Limb (tissue), 2 donors: ENCODE results near the gene PSMB3.
"Not testable (repeated sequence)": the region's sequence is repeated elsewhere in the genome, so short reads cannot be mapped to it uniquely, and the experiment has no call there.

Experiments used
- DNase-seq, 2 donors: peaks; one replicate each; pipeline ENCODE4 v3.0.0-alpha.2; 2016; ENCODE audit errors: extremely low spot score in 2 of 2

The PSMB3 gene

DNA sequence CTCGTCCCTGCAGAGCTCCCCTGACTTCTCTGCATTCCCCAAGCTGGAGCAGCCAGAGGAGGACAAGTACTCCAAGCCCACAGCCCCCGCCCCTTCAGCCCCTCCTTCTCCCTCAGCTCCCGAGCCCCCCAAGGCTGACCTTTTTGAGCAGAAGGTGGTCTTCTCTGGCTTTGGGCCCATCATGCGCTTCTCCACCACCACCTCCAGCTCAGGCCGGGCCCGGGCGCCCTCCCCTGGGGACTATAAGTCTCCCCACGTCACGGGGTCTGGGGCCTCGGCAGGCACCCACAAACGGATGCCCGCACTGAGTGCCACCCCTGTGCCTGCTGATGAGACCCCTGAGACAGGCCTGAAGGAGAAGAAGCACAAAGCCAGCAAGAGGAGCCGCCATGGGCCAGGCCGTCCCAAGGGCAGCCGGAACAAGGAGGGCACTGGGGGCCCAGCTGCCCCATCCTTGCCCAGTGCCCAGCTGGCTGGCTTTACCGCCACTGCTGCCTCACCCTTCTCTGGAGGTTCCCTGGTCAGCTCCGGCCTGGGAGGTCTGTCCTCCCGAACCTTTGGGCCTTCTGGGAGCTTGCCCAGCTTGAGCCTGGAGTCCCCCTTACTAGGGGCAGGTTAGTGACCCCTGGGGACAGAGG, 36.1 kb upstream of the PSMB3 start:
- DNase-seq = no peak

DNA sequence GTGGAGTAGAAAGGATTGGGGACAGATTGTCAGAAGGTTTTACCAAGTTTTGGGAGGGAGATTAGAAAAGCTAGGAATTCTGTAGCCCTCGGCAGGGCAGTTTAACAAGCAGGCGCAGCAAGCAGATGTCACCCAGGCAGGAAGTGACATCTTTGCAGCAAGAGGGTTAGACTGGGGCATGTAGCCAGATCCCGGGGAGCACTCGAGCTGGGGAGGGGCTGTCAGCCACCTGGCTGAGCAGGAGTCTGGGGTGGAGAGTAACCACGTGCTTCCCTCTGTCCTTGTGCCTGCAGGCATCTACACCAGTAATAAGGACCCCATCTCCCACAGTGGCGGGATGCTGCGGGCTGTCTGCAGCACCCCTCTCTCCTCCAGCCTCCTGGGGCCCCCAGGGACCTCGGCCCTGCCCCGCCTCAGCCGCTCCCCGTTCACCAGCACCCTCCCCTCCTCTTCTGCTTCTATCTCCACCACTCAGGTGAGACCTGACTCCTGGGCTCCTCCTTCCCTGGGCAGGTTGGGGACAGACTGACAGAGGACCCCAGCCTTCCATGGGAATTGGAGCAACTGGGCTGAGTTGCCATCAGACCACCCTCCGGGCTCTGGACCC, 35.3 kb upstream of the PSMB3 start:
- DNase-seq = no peak

DNA sequence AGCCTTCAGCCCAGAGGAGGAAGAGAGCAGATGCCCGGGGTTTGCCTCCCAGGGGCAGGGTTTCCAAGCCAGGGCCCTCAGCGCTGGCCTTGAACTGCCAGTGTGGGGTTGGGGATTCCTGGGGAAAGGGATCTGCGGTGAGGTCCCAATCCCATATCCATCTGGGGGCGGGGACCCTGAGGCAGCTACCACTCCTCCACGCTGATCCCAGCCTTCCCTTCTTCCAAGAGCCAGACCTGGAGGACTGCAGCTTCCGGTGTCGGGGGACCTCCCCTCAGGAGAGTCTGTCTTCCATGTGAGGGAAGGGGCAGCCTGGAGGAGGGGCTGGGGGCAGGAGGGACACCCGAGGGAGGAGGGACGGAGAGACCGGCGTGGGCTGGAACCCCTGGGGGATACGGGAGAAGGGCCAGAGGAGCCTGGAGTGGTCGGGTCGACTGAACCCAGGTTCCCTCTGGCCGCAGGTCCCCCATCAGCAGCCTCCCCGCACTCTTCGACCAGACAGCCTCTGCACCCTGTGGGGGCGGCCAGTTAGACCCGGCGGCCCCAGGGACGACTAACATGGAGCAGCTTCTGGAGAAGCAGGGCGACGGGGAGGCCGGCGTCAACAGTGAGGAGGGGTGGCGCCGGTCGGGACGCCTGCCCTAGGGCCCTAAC, 33.1 kb upstream of the PSMB3 start:
- DNase-seq = no peak

DNA sequence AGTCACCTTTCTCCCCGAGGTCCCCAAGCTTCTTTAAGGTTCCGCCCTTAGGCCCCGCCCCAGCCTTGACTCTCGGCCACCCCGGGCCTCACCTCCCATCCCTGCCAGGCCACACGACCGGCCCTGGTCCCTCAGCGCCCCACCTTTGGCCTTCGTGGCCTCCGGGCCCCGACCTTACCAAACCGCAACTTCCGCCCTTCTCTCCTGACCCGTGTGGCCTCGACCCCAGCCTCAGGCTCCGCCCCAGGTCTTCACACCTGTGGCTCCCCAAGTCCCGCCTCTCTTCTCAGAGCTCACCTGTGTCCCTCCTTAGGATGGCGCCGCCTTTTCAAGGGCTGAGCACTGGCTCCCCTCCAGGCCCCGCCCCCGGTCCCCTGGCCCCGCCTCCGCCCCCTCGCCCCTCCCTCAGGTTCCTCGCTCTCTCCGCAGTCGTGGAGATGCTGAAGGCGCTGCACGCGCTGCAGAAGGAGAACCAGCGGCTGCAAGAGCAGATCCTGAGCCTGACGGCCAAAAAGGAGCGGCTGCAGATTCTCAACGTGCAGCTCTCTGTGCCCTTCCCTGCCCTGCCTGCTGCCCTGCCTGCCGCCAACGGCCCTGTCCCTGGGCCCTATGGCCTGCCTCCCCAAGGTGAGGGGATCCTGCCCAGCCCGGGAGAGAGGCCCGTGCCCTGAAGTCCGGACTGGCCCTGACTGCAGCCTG, 32.4 kb upstream of the PSMB3 start:
- DNase-seq = no peak

DNA sequence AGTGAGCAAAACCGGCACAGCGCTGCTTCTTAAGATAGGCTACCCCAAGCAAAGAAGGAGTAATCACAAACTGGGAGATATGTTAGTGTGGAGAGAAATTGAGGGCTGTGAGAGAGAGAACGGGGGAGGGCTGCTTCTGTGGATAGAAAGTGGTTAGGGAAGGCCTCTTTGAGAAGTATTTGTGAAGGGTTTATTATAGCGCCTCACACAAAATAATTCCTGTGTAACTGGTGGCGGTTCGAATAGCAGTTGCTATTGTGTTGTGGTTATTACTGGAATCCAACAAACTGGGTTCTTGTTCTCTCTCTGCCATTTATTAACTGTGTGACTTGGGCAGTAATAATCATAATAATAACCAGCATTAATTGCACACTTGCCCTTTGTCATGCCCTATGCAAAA, 31.6 kb upstream of the PSMB3 start:
- DNase-seq = no peak

DNA sequence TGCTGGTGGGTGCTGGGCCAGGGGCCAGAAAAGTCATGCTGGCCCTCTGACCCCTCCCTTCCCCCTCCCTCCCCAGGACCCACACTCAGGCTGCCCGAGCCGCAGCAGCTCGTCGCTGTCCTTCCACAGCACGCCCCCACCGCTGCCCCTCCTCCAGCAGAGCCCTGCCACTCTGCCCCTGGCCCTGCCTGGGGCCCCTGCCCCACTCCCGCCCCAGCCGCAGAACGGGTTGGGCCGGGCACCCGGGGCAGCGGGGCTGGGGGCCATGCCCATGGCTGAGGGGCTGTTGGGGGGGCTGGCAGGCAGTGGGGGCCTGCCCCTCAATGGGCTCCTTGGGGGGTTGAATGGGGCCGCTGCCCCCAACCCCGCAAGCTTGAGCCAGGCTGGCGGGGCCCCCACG, 30.7 kb upstream of the PSMB3 start:
- DNase-seq = no peak

DNA sequence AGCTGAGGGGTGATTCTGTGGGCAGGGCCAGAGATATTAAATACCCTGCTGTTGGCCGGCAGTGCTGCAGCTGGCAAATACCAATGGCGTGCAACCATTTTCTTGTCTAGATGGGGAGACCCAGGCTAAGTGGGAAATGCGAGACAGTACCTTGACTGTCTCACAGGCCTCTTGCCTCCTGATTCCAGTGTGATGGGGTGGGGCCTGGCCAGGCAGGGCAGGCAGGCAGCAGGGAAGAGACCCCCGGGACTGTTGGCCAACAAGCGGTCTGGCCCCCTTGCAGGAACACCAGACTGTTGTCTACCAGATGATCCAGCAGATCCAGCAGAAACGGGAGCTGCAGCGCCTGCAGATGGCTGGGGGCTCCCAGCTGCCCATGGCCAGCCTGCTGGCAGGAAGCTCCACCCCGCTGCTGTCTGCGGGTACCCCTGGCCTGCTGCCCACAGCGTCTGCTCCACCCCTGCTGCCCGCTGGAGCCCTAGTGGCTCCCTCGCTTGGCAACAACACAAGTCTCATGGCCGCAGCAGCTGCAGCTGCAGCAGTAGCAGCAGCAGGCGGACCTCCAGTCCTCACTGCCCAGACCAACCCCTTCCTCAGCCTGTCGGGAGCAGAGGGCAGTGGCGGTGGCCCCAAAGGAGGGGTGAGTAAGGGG, 28.1 kb upstream of the PSMB3 start:
- DNase-seq = peak; percentile 66 to 81

DNA sequence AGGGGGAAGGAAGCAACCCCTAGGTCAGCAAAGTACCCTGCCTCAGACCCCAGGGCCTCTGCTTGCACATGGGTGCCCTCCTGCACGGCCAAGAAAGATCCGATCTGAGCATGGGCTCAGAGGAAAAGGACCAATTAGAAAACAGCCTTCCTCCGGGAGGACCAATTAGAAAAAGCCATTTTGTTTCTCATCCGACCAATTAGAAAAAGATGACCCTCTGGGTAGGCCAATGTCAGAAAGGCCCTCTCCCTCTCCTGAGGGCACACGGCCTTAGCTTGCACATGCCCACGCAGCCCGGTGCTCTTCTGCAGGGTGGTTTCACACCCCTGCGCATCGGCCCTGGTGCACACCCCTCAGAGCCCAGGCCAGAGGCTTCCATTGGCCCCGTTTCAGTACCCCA, 27.5 kb upstream of the PSMB3 start:
- no peak for DNase-seq

DNA sequence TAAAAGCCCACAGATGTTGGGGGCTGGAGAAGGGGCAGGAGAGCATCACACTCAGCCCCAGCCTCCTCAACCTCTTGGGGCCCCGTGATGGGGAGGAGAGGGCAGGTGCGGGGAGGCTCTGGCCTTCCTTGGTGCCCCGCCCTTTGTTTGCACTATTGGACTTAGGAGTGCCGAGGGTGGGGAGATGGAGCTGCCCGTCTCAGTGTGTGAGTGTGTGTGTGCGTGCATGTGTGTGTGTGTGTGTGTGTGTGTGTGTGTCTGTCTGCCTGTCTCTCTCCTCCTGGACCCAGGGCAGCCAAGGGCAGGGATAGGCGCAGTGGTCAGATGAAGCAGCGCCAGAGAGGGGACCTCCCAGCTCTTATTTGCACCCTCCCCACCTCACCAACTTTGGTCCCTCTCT, 26.4 kb upstream of the PSMB3 start:
- not testable (repeated sequence) for DNase-seq

DNA sequence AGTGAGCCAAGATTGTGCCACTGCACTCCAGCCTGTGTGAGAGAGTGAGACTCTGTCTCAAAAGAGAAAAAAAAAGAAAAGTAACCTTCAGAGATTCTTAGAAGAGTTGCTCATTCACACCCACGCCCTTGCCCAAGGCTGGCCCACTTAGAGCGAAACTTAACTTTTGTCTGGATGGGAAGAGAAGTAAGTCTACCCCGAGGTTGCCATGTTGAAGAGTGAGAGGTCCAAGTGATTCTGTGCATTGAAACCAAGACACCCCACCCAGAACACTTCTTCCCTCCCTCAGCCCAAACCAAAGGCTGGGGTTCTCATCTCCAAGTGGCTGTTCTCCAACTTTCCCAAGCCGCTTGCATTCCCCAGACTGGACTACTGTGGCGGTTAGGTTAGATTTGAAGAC, 24.8 kb upstream of the PSMB3 start:
- no peak for DNase-seq

DNA sequence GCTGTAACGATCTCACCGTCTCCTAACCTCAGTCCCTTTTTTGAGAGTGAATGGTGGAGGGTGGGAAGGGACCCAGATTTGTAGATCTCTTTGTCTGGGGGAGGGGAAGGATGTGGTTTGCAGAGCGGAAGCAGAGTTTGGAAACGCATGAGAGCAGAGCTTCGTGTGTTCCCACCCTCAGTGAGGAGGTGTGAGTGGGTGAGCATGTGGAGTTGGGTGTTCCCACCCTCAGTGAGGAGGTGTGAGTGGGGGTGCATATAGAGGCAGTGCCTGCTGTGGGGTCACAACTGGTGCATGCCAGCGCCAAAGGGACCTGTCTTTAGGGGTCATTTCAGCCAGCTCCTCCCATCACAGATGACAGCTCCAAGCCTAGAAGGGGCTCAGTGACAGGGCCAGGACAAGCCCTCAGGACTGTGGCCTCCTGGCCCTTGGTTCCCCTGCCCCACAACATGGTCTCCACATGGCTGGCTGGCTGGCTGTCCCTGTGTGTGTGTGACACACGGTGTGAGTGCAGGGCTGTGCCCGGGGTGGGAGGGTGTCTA, 24.2 kb upstream of the PSMB3 start:
- DNase-seq = no peak

DNA sequence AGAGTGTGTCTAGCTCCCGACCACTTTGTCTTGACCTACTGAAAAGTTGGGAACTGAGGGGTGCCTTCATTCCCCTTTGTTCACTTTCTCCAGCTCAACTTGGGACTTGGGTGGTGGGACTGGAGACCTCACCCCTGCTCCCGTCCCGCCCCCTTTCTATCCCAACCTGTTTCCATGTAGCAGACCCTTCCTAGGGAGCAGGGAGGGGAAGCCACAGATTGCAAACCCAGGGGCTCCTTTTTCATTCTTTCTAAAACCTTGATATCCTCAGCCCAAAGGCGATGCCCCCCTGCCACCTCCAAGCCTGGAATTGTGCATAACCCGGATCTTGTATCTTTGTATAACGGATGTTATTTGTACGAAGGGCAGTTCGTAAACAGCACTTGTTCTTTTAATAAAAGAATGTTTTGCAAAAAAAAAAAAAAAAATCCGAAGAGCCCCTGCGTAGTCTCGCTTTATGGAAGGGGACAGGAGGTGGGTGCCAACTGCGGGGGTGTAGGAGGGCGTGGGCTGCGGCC, 23.1 kb upstream of the PSMB3 start:
- DNase-seq = no peak

DNA sequence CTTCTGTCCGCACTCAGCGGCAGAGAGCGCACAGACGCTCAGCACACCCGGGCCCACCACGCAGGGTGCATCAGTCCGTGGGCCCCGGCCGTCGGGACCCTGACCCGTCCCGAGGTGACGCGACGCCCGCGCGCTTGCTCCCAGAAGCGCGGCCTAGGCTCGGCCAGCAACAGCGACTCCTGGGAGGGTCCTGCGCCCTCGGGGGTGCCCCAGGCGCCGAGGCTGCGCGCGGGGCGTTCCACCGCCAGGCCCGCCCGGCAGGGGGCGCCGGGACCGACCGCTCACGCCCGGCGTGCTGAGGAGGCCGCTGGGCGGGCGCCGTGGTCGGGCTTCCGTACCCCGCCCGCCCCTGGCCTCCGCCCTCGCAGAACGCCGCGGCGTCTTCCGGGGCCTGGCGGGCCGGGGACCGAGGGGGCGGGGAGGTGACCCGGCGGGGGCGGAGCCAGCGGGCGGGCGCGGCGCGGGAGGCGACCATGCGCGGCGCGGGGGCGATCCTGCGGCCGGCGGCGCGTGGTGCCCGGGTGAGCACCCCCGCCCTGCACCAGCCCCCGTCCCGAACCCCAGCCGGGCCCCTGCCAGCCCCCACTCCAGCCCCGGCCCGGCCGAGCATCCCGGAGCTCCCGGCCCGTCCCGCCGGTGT, 22.5 kb upstream of the PSMB3 start, which contains the start of gene CISD3:
Gene CISD3, plus strand, starts transcription at position 456 of the 640 bp plus-strand sequence. Its CDS starts 18 bp downstream, at position 474.
- DNase-seq = peak; percentile 83 to 87

DNA sequence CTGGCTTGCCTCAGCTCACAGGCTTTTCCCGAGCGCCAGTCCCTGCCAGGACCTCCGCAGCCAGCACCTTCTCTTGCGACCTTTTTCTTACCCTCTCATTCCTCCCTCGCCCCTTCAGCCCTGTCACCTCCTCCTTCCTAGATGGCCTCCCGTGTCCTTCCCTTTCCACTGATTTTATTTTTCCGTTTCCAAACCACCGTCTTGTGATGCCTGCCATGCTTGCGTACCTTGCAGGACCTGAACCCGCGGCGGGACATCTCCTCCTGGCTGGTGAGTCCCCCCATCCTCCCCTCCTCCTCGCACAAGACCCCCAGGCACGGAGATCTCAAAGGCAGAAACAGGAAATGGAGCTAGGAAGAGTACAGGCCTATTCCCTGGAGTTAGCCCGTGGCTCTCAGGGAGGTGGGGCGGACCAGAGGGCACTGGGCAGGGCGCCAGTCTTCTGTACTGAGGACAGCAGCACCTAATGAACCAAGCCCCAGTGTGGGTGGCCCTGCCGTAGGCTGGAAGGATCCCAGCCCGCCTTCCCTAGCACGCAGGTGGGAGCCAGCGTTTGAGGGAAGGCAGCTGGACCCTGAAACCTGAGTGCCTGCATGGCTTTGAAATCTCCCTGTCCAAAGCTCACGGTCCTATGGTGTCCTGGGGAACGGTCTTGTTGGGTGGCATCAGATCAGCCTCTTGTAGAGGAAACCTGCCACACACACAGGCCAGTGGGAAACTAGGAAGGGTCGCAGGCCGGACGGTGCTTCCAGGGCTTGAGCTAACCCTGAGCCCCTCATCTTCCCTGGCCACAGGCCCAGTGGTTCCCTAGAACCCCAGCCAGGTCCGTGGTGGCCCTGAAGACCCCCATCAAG, 21.8 kb upstream of the PSMB3 start:
- no peak for DNase-seq

DNA sequence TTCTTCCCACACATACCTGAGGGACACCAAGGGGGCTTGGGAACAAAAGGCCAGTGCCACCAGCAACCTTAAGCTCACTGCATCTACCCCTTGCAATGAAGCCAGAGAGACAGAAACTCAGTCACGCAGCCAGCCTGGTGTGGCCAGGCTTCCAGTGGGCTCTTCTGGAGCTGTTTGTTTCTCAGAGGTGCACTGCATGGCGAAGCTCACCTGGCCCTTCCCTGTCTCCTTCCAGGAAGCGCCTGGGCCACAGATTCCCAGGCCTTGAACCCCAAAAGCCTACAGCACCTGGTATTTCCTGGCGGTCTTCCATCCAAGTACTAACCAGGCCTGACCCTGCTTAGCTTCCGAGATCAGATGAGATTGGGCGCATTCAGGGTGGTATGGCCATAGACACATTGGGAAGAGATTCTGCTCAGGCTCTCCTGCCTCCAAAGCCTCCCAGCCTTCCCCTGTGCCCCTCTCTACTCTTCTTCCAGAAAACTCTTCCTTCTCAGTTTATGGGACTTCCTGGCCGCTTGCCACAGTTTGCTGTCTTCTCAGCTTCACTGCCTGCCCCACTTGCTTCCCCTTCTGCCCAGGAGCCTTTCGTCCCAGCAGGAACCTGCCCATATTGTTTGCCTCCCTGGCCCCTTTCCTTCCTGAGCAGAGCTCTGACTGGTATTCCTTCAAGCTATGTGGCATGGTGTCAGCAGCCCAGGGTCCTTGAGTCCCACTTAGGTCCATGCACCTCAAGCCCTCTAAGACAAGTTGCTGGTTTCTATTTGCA, 20.8 kb upstream of the PSMB3 start:
- DNase-seq = no peak

DNA sequence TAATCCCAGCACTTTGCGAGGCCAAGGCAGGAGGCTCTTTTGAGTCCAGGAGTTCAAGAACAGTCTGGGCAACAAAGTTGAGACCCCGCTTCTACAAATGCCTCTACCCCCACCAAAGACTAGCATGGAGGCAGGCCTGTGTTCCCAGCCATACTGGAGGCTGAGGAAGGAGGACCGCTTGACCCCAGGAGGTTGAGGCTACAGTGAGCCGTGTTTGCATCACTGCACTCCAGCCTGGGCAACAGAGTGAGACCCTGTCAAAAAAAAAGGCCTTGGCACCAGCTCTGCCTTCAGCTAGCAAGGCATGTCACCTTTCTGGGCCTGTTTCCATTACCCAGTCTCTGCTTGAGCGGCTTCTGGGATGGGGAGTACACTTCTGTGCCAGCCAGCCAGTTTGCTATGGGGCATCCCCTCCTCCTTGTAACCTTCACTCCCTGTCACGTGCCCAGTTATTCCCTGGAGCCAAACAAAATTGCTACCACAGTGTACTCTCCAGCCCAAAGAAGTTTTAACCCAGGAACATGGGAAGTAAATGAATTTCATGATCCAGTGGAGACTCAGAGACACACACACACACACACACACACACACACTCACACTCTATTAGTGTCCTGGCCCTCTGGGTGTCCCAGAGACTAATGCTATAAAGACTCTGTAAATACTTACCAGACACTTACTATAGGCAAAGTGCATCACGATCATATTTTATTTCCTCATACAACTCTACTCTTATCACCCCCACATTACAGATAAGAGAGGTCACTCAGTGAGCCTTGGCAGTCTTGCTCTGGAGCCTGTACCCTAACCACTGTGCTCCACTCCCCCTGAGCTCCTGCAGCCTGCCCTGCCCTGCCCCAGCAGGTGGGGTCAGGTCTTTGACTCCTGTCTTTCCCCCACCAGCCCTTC, 19.9 kb upstream of the PSMB3 start:
- no peak for DNase-seq

DNA sequence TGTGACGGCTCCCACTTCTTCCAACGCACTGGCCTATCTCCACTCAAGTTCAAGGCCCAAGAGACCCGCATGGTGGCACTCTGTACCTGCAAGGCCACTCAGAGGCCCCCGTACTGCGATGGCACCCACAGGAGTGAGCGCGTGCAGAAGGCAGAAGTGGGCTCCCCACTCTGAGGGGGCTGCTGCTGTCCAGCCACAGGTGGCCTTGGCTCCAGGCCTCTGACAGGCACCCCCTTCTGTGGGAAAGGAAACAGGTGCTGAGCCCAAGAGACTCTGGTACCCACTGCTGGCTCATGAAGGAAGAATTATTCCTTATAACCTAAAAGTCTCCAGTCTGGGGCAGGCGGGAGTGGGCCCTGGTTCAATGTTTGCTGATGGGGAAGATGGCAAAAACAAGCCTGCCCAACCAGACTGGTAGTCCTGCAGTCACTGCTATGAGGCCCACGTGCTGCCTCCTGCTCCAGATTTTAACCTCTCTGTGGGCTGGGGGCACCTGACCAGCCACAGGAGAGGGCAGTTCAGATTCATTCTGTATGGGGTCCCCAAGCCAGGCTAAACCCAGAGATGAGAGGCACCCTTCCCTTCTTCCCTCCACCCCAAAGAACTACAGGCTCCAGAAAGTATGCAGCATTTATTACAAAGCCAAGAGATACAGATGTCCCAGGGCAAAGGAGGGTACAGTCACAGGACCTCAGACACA, 19.1 kb upstream of the PSMB3 start:
- DNase-seq = no peak
